H1 (cell line): ENCODE measurements around the gene MAST2. TPM values are rescaled to one million over a fixed set of nuclear protein-coding genes. Genes with fewer than 3 reads are reported as not detected.

Source experiments
- CTCF ChIA-PET: fragments of 300-600 bp; sonication (Branson Sonifier 250); formaldehyde crosslinking; loops from one replicate; lab custom pipeline; 2021; ENCODE audit not compliant: partially characterized antibody; lab: Charles Lee
- POLR2A ChIA-PET: fragments of 300-600 bp; sonication (Branson Sonifier 250); formaldehyde crosslinking; loops from one replicate; lab custom pipeline; 2021; ENCODE audit warnings: inconsistent platforms; ENCODE audit not compliant: partially characterized antibody; lab: Charles Lee
- DNase-seq, 2 experiments: peaks; one replicate each; pipeline versions ENCODE4 v3.0.0 to v3.0.0-alpha.2; 2010 to 2022; ENCODE audit warnings: low spot score in 2 of 2, low read depth in 1 of 2, mixed read lengths in 1 of 2
- FAIRE-seq: peaks from 2 replicates; lab custom pipeline; 2011; peaks lifted over from hg19 to GRCh38; lab: Jason Lieb, UNC
- H2AFZ ChIP-seq: 2 replicates; pipeline ENCODE4 v1.8.1; 2012; ENCODE audit warnings: low read length, inconsistent platforms
- H2AK5ac ChIP-seq: 2 replicates; pipeline ENCODE4 v1.6.1; 2013; ENCODE audit warnings: low read depth, low read length
- H2BK120ac ChIP-seq: replicated peaks from 2 replicates; pipeline ENCODE3; 2013; ENCODE audit warnings: low read depth, low read length, inconsistent platforms
- H2BK12ac ChIP-seq: 2 replicates; pipeline ENCODE4 v1.6.1; 2013; ENCODE audit warnings: low read depth, low read length
- H2BK15ac ChIP-seq: 2 replicates; pipeline ENCODE4 v1.6.1; 2013; ENCODE audit warnings: low read length
- H2BK20ac ChIP-seq: 2 replicates; pipeline ENCODE4 v1.6.1; 2013; ENCODE audit warnings: low read length
- H2BK5ac ChIP-seq: 2 replicates; pipeline ENCODE4 v1.6.1; 2013; ENCODE audit warnings: low read depth, low read length
- H3K14ac ChIP-seq: 2 replicates; pipeline ENCODE4 v1.6.1; 2013; ENCODE audit warnings: inconsistent platforms; ENCODE audit not compliant: insufficient read length
- H3K18ac ChIP-seq: 2 replicates; pipeline ENCODE4 v1.6.1; 2013; ENCODE audit warnings: low read length; ENCODE audit errors: extremely low read depth
- H3K23ac ChIP-seq: 2 replicates; pipeline ENCODE4 v1.6.1; 2013; ENCODE audit warnings: inconsistent platforms; ENCODE audit not compliant: insufficient read length
- H3K23me2 ChIP-seq: 2 replicates; pipeline ENCODE4 v1.6.1; 2013; ENCODE audit warnings: low read depth, low read length
- H3K27ac ChIP-seq: 2 replicates; pipeline ENCODE4 v1.6.1; 2011; ENCODE audit warnings: low read depth, low read length, inconsistent platforms
- H3K27me3 ChIP-seq, 4 experiments: replicated peaks in 1 of 4; 1 replicate in 1 of 4; 2 replicates in 3 of 4; pipeline versions ENCODE4 v1.6.1 to v1.8.1; 2011 to 2013; ENCODE audit warnings: low read length in 3 of 4, mild to moderate bottlenecking in 3 of 4, inconsistent platforms in 2 of 4, mixed read lengths in 2 of 4, moderate library complexity in 1 of 4; ENCODE audit not compliant: control insufficient read depth in 3 of 4, insufficient read depth in 3 of 4; ENCODE audit errors: extremely low read depth in 1 of 4
- H3K36me3 ChIP-seq, 4 experiments: 2 replicates each; pipeline versions ENCODE4 v1.6.1 to v1.8.1; 2011 to 2013; ENCODE audit warnings: mild to moderate bottlenecking in 4 of 4, low read length in 3 of 4, moderate library complexity in 2 of 4, control low read depth in 1 of 4, inconsistent platforms in 1 of 4; ENCODE audit not compliant: insufficient read depth in 4 of 4, control insufficient read depth in 2 of 4
- H3K4ac ChIP-seq: replicated peaks from 2 replicates; pipeline ENCODE3; 2013; ENCODE audit warnings: low read length, low read depth, mixed read lengths, inconsistent platforms; ENCODE audit not compliant: insufficient read length
- H3K4me1 ChIP-seq, 4 experiments: replicated peaks in 1 of 4; 1 replicate in 1 of 4; 2 replicates in 3 of 4; pipeline versions ENCODE4 v1.6.1 to v1.8.1; 2011 to 2013; ENCODE audit warnings: low read length in 3 of 4, inconsistent platforms in 2 of 4, mixed read lengths in 1 of 4; ENCODE audit not compliant: insufficient read depth in 4 of 4, control insufficient read depth in 3 of 4
- H3K4me2 ChIP-seq, 2 experiments: 2 replicates each; pipeline versions ENCODE4 v1.6.1 to v1.8.1; 2011 to 2013; ENCODE audit warnings: low read depth in 2 of 2, low read length in 2 of 2, control low read depth in 1 of 2, inconsistent platforms in 1 of 2, mild to moderate bottlenecking in 1 of 2; ENCODE audit not compliant: insufficient read depth in 1 of 2
- H3K4me3 ChIP-seq, 4 experiments: fragments of 200-600, 300-600 bp in 1 of 4; sonication (generic), shearing (Covaris generic), sonication (Bioruptor Twin) in 1 of 4; 2 replicates each; pipeline versions ENCODE4 v1.5.1 to v1.8.1; 2011 to 2016; ENCODE audit warnings: low read length in 4 of 4, low read depth in 3 of 4, control low read depth in 2 of 4, inconsistent platforms in 2 of 4, mild to moderate bottlenecking in 2 of 4, mixed read lengths in 1 of 4, moderate library complexity in 1 of 4; ENCODE audit not compliant: insufficient read depth in 2 of 4; ENCODE audit errors: extremely low read depth in 1 of 4
- H3K56ac ChIP-seq: replicated peaks from 2 replicates; pipeline ENCODE3; 2013; ENCODE audit warnings: low read depth, mild to moderate bottlenecking, mixed read lengths, low read length, inconsistent platforms; ENCODE audit not compliant: insufficient read length
- H3K79me1 ChIP-seq: 2 replicates; pipeline ENCODE4 v1.6.1; 2013; ENCODE audit warnings: low read depth, low read length, control low read depth
- H3K79me2 ChIP-seq, 2 experiments: 2 replicates each; pipeline versions ENCODE4 v1.6.1 to v1.8.1; 2012 to 2013; ENCODE audit warnings: low read length in 2 of 2, mild to moderate bottlenecking in 2 of 2, inconsistent platforms in 1 of 2; ENCODE audit not compliant: insufficient read depth in 2 of 2, control insufficient read depth in 1 of 2
- H3K9ac ChIP-seq, 4 experiments: replicated peaks in 1 of 4; 1 replicate in 1 of 4; 2 replicates in 3 of 4; pipeline versions ENCODE4 v1.6.1 to v1.8.1; 2011 to 2013; ENCODE audit warnings: low read depth in 3 of 4, low read length in 3 of 4, control low read depth in 2 of 4, mild to moderate bottlenecking in 2 of 4, moderate library complexity in 2 of 4, inconsistent platforms in 1 of 4; ENCODE audit errors: extremely low read depth in 1 of 4
- H3K9me3 ChIP-seq, 2 experiments: 2 replicates each; pipeline versions ENCODE4 v1.6.1 to v1.8.1; 2012 to 2013; ENCODE audit warnings: mild to moderate bottlenecking in 2 of 2, moderate library complexity in 2 of 2, control low read depth in 1 of 2, inconsistent platforms in 1 of 2, low read depth in 1 of 2, low read length in 1 of 2, mixed read lengths in 1 of 2; ENCODE audit not compliant: insufficient read depth in 2 of 2
- H4K20me1 ChIP-seq, 2 experiments: replicated peaks in 1 of 2; 2 replicates each; pipeline versions ENCODE3 to v1.8.1; 2011 to 2013; ENCODE audit warnings: inconsistent platforms in 2 of 2, low read length in 2 of 2, mild to moderate bottlenecking in 1 of 2; ENCODE audit not compliant: insufficient read depth in 2 of 2, control insufficient read depth in 1 of 2
- H4K5ac ChIP-seq: 2 replicates; pipeline ENCODE4 v1.6.1; 2013; ENCODE audit warnings: low read length, low read depth, mixed read lengths, inconsistent platforms; ENCODE audit not compliant: insufficient read length
- H4K8ac ChIP-seq: 2 replicates; pipeline ENCODE4 v1.8.0; 2013; ENCODE audit warnings: mild to moderate bottlenecking, moderate library complexity, low read length, inconsistent platforms; ENCODE audit not compliant: insufficient read depth; ENCODE audit errors: extremely low read depth
- H4K91ac ChIP-seq: replicated peaks from 2 replicates; pipeline ENCODE3; 2013; ENCODE audit warnings: low read length, mixed read lengths, inconsistent platforms; ENCODE audit not compliant: insufficient read length
- CREB1 ChIP-seq: IDR thresholded peaks from 2 replicates; pipeline ENCODE4 v1.6.1; 2012; ENCODE audit warnings: inconsistent platforms
- JUN ChIP-seq: IDR thresholded peaks from 2 replicates; pipeline ENCODE4 v1.6.1; 2011; ENCODE audit warnings: low read depth, mild to moderate bottlenecking, improper control_type of control experiment, low read length
- WGBS, 2 experiments: shearing (Covaris generic) in 1 of 2; methylation state at CpG; one replicate each; pipeline versions ENCODE4 v1.1.6 to v1.1.7; 2013 to 2015; ENCODE audit warnings: low lambda C conversion rate in 2 of 2, mixed read lengths in 2 of 2, inconsistent platforms in 1 of 2, low coverage in 1 of 2, missing lambda C conversion rate in 1 of 2; ENCODE audit not compliant: insufficient replicate concordance in 2 of 2, insufficient coverage in 1 of 2, insufficient read length in 1 of 2; ENCODE audit errors: extremely low coverage in 1 of 2, missing lambda C conversion rate in 1 of 2; 5-methylcytosine and 5-hydroxymethylcytosine counted together
- polyA plus RNA-seq, 7 experiments: library from polyadenylated mRNA; depleted of rRNA in 3 of 7; stranded (reverse) in 5 of 7; unstranded in 2 of 7; fragments of >200 nt in 5 of 7; fragments of 200-250 nt in 2 of 7; gene quantifications; 1 replicate in 5 of 7; 2 replicates in 1 of 7; 4 replicates in 1 of 7; pipeline versions ENCODE4 v1.2.1 to v1.2.3, GENCODE V29; 2011 to 2013; ENCODE audit warnings: missing spikeins in 2 of 7, mixed read lengths in 2 of 7
- total RNA-seq: library from RNA; stranded (reverse); fragmentation: NEBNext Ultra II Directional; extraction: Animal tissue kit (Norgen Biotek cat#: 25700); gene quantifications from 2 replicates; pipeline ENCODE4 v1.2.1, GENCODE V29; 2021
- TF ChIP-seq, protein P1 (sequence below): IDR thresholded peaks from 2 replicates; pipeline ENCODE4 v1.6.1; 2012; ENCODE audit warnings: inconsistent platforms

The MAST2 gene
- total and polyA plus RNA-seq, 2 of the 8 experiments (the other 6 are each of a cell fraction or from before 2014, with no cell fraction given), result 20.5 to 35.4 TPM

DNA sequence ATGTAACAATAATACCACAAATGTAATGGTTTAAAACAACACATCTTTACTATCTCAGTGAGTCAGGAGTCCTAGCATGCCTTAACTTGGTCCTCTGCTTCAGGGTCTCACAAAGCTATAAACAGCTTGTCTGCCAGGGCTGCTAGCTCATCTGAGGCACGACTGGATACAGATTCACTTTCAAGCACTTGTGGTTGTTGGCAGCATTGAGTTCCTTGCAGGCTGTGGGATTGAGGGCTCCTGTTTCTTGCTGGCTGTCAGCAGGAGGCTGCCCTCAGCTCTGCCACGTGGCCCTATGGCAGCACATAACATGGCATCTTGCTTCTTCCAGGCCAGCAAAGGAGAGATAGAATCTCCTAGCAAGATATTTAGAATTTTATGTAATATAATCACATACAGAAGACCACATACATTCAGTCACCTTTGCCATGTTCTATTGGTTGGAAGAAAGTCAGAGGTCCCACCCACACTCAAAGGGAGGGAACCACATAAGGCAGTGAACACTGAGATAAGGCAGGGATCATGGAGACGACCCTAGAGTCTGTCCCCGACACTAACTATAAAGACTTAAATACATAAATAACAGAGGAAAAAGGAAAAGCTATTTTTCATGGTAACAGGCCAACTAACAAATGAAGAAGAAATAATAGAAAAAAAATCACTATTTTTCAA, 34.0 kb upstream of the MAST2 start:
- 71% methylated on average over 4 of the region's 4 CpGs; no CpG with 5 or more reads in 1 of the 2 experiments for WGBS, 2 experiments
- no peak for DNase-seq

More for the DNA sequence above, 34.0 kb upstream of the MAST2 start:
- H3K4me3 ChIP-seq, result no peak overlapping the region
- H3K14ac ChIP-seq, result no peak overlapping the region
- ChIA-PET CTCF (interaction anchor here (0.6 to 1.0 kb wide), 2 partner anchors 48 to 276 kb away, joined by 3 read pairs; no protein-coding TSS in a partner anchor), POLR2A (interaction anchor here (1.1 kb wide), 1 partner anchor 30 kb away, joined by 3 read pairs; no protein-coding TSS in a partner anchor)
- H3K56ac ChIP-seq, result no peak overlapping the region
- H3K36me3 ChIP-seq, result no peaks in the 10 kb centered on the region
- no peak overlapping the region for H3K9ac ChIP-seq
- H3K27ac ChIP-seq, result no peak overlapping the region
- no peaks in the 10 kb centered on the region for H3K27me3 ChIP-seq
- H3K79me1 ChIP-seq, result no peaks in the 10 kb centered on the region
- H4K8ac ChIP-seq, result no peak overlapping the region
- H3K4me1 ChIP-seq, result no peaks in the 10 kb centered on the region
- H3K18ac ChIP-seq, result no peak overlapping the region
- H3K79me2 ChIP-seq, result no peaks in the 10 kb centered on the region
- H3K9me3 ChIP-seq, result no peaks in the 10 kb centered on the region
- no peak overlapping the region for H2BK12ac ChIP-seq
- H4K91ac ChIP-seq, result no peak overlapping the region
- H2AK5ac ChIP-seq, result no peak overlapping the region
- no peaks in the 10 kb centered on the region for H4K20me1 ChIP-seq
- no peak overlapping the region for H2BK120ac ChIP-seq
- no peak overlapping the region for H2AFZ ChIP-seq
- no peaks in the 10 kb centered on the region for H3K23me2 ChIP-seq
- H2BK15ac ChIP-seq, result no peak overlapping the region
- H3K23ac ChIP-seq, result no peak overlapping the region
- H2BK5ac ChIP-seq, result no peak overlapping the region
- H2BK20ac ChIP-seq, result no peak overlapping the region
- TF ChIP-seq, protein P1, sequence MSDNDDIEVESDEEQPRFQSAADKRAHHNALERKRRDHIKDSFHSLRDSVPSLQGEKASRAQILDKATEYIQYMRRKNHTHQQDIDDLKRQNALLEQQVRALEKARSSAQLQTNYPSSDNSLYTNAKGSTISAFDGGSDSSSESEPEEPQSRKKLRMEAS, result peak; percentile 40; the same call in 1 of the 2 replicates
- no peak for TF ChIP-seq CREB1
- no peak for TF ChIP-seq JUN
- no peak for FAIRE-seq
- no peak overlapping the region for H3K4ac ChIP-seq
- no peak overlapping the region for H3K4me2 ChIP-seq
- no peak overlapping the region for H4K5ac ChIP-seq
